Right lobe of liver (tissue), 6 donors: ENCODE results near the gene SLC8A2. TPM values are rescaled to one million over a fixed set of nuclear protein-coding genes. Genes with fewer than 3 reads are reported as not detected.
A peak's percentile ranks its signal among the peaks of the same experiment; 100 is the strongest.

Experiments
- ATAC-seq, 4 donors: fragments of 200-7000 bp; cut with Tn5 transposase; one replicate each; pipeline ENCODE4 v1.9.1; 2020; ENCODE audit warnings: mild to moderate bottlenecking in 4 of 4, moderate library complexity in 4 of 4
- DNase-seq, 3 donors: peaks; one replicate each; pipeline ENCODE4 v3.0.0-alpha.2; 2020
- H3K27ac ChIP-seq, 3 donors: fragments of 200-600 bp; one replicate each; pipeline ENCODE4 v1.8.0; 2022
- H3K27me3 ChIP-seq, 2 donors: fragments of 200-600 bp; one replicate each; pipeline ENCODE4 v1.8.0; 2022
- H3K36me3 ChIP-seq, 4 donors: fragments of 200-600 bp; sonication (generic) in 1 of 4; one replicate each; pipeline versions ENCODE4 v1.5.1 to v1.8.0; 2017 to 2022; ENCODE audit warnings: control low read depth in 1 of 4
- H3K4me1 ChIP-seq, 4 donors: fragments of 200-600 bp; sonication (generic) in 1 of 4; one replicate each; pipeline versions ENCODE4 v1.5.1 to v1.8.0; 2017 to 2022; ENCODE audit warnings: control low read depth in 1 of 4
- H3K4me3 ChIP-seq, 3 donors: fragments of 200-600 bp; one replicate each; pipeline ENCODE4 v1.8.0; 2022
- H3K9me3 ChIP-seq, 4 donors: fragments of 200-600 bp; sonication (generic) in 1 of 4; one replicate each; pipeline versions ENCODE4 v1.5.1 to v1.8.0; 2017 to 2022; ENCODE audit warnings: control low read depth in 1 of 4
- POLR2A ChIP-seq: fragments of 450-650 bp; IDR thresholded peaks from one replicate; pipeline ENCODE4 v1.6.1; 2017; ENCODE audit warnings: antibody characterized with exemption, mild to moderate bottlenecking
- WGBS: methylation state at CpG from one replicate; pipeline ENCODE4 v1.1.6; 2018; ENCODE audit warnings: low coverage, low lambda C conversion rate; ENCODE audit not compliant: insufficient coverage; ENCODE audit errors: missing lambda C conversion rate; 5-methylcytosine and 5-hydroxymethylcytosine counted together
- intact Hi-C, 2 donors: fragments of 100-400 bp; cut with DNase I; formaldehyde crosslinking; loops; one replicate each; pipeline versions ENCODE4 v1.11.2 to v1.14.1; 2022
- total RNA-seq, 6 experiments: library from RNA; depleted of rRNA in 2 of 6; stranded (reverse); fragments of >200 nt in 2 of 6; fragmentation: NEBNext Ultra II Directional in 3 of 6; extraction: Animal tissue kit (Norgen Biotek cat#: 25700) in 3 of 6; gene quantifications; one replicate each; pipeline versions ENCODE4 v1.1.0 to v1.2.4, GENCODE V29; 2016 to 2023
- TF ChIP-seq, protein P1 (sequence below), 4 donors: fragments of 200-600 bp in 3 of 4; fragments of 450-650 bp in 1 of 4; IDR thresholded peaks; one replicate each; pipeline versions ENCODE4 v1.5.1 to v1.8.0; 2016 to 2022; ENCODE audit warnings: antibody characterized with exemption in 4 of 4, mild to moderate bottlenecking in 2 of 4
- donor health status: DM: no; HTN: yes; CAD: no.
- donor health status: DM: no; HTN: no; CAD: no.
- donor health status: DM: no; HTN: no; CAD: no.
- donor health status: DM: no; HTN: yes; CAD: no.
- donor health status: DM: no; HTN: yes; CAD: no.

Gene SLC8A2
- total RNA-seq, 6 experiments from 2014 or later, result 0.13 TPM; not detected in 5

DNA sequence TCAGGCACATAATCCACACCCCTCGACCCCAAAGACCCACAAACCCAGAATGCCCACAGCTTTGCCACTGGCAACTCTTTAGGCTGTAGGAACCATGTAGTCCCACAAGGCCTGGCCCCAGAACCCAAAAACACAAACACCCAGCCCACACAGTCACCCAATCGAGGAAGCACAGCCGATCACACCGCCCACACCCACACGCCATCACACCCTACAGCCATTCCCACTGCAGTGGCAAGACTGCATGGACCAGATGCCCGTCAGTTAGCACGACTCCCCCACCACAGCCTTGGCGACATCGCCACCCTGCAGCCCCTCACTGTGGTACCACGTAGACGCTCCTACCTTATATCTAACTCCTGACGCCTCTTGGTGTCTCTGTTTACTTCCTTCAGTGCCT is 28.4 kb downstream of the SLC8A2 start:
- H3K4me3 ChIP-seq, result no peak overlapping the region
- no peaks in the 10 kb centered on the region for H3K36me3 ChIP-seq
- ATAC-seq (no peak), DNase-seq (peak in 1 of 3 donors; percentile 29)
- peaks cover 0 to 6% (median 0%) of the 10 kb centered on the region in 4 donors for H3K4me1 ChIP-seq
- TF ChIP-seq POLR2A, result no peak
- TF ChIP-seq, protein P1, sequence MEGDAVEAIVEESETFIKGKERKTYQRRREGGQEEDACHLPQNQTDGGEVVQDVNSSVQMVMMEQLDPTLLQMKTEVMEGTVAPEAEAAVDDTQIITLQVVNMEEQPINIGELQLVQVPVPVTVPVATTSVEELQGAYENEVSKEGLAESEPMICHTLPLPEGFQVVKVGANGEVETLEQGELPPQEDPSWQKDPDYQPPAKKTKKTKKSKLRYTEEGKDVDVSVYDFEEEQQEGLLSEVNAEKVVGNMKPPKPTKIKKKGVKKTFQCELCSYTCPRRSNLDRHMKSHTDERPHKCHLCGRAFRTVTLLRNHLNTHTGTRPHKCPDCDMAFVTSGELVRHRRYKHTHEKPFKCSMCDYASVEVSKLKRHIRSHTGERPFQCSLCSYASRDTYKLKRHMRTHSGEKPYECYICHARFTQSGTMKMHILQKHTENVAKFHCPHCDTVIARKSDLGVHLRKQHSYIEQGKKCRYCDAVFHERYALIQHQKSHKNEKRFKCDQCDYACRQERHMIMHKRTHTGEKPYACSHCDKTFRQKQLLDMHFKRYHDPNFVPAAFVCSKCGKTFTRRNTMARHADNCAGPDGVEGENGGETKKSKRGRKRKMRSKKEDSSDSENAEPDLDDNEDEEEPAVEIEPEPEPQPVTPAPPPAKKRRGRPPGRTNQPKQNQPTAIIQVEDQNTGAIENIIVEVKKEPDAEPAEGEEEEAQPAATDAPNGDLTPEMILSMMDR (IDR thresholded peaks at IDR 0.05), result no peak
- H3K27me3 ChIP-seq, result peaks cover 4 to 18% of the 10 kb centered on the region in 2 donors
- intact Hi-C loops, result no loop called here
- no peak overlapping the region for H3K27ac ChIP-seq
- WGBS, result 39% methylated on average over 3 of the region's 12 CpGs
- H3K9me3 ChIP-seq, result no peaks in the 10 kb centered on the region

DNA sequence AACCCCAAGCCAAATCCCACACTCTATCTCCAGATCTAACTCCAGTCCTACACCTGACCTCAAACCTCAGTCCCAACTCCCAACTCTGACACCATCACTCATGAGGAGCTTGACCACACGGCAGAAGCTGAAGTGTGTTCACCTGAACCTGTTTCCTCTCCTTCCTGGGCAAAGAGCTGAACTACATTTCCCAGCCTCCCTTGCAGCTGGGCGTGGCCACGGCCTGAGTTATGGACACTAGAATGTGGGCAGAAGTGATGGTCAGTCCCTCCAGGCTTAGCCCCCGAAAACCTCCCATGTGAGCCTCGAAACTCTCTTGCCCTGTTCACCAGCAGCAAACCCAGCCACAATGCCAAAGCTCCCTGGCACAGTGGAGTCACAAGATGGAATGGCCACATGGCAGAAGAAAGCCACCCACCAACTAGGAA is 32.9 kb downstream of the SLC8A2 start:
- Histone ChIP-seq H3K4me1 (no peaks in the 10 kb centered on the region), H3K27me3 (no peaks in the 10 kb centered on the region), H3K9me3 (no peaks in the 10 kb centered on the region), H3K4me3 (no peak overlapping the region), H3K36me3 (no peaks in the 10 kb centered on the region), H3K27ac (no peak overlapping the region)
- DNase-seq, result no peak
- ATAC-seq, result peak in 2 of 4 donors; percentile 6 to 37
- intact Hi-C loops, result loop anchor here (5.0 to 10.0 kb wide), 2 partner anchors 86 to 258 kb away; no protein-coding TSS in a partner anchor
- TF ChIP-seq POLR2A, result no peak
- TF ChIP-seq, protein P1 (IDR thresholded peaks at IDR 0.05), result no peak
- 18% methylated on average over 5 of the region's 5 CpGs for WGBS

- Histone ChIP-seq H3K9me3 (no peaks in the 10 kb centered on the region), H3K27me3 (no peaks in the 10 kb centered on the region), H3K36me3 (no peaks in the 10 kb centered on the region), H3K27ac (no peak overlapping the region), H3K4me1 (no peaks in the 10 kb centered on the region), H3K4me3 (no peak overlapping the region)
- ATAC-seq, result no peak
- TF ChIP-seq POLR2A, result no peak
- 47% methylated on average over 7 of the region's 12 CpGs for WGBS
- no peak for DNase-seq
- intact Hi-C loops, result loop anchor here (5.0 to 10.0 kb wide), 2 partner anchors 87 to 260 kb away; no protein-coding TSS in a partner anchor
Observed at GRCh38 chr19:47437500-47437899, 34.2 kb downstream of the SLC8A2 start.

DNA sequence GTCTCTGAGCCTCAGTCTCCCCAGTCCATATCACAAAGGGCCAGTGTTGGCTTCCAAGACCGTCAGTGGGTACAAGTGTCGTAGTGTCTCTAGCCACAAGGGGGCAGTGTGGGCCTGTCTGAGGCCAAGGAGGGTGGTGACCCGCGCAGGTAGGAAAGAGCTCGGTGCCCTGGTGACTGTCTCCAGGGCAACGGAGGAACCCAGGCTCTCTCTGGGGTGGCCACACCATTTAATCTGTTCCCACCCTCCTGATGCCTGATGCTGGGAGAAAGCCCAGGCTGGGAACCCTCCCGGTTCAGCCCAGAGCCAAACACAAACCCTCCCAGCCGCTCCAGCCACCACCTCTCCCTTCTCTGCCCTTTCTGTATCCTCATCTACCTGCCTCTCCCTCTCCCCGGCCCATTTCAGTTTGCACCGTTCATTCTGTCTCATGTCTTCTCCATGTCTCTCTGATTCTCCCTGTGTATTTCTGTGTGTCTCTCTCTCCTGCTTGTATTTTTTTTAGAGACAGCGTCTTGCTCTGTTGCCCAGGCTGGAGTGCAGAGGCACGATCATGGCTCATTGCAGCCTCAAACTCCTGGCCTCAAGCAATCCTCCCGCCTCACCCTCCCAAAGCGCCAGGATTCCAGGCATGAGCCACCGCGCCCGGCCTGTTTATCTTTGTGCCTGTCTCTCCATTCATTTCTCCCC is 34.8 kb downstream of the SLC8A2 start:
- H3K4me1 ChIP-seq, result no peaks in the 10 kb centered on the region
- WGBS, result 21% methylated on average over 6 of the region's 17 CpGs
- DNase-seq, result peak; percentile 78 to 85 (median 83)
- no peak overlapping the region for H3K4me3 ChIP-seq
- H3K9me3 ChIP-seq, result no peaks in the 10 kb centered on the region
- intact Hi-C loops, result loop anchor here (5.0 to 10.0 kb wide), 2 partner anchors 88 to 260 kb away; no protein-coding TSS in a partner anchor
- H3K36me3 ChIP-seq, result no peaks in the 10 kb centered on the region
- H3K27me3 ChIP-seq, result no peaks in the 10 kb centered on the region
- H3K27ac ChIP-seq, result no peak overlapping the region
- peak; percentile 94 to 100 (median 98) for ATAC-seq
- TF ChIP-seq POLR2A, result no peak
- TF ChIP-seq, protein P1 (IDR thresholded peaks at IDR 0.05), result peak; percentile 87 to 91 (median 88)

DNA sequence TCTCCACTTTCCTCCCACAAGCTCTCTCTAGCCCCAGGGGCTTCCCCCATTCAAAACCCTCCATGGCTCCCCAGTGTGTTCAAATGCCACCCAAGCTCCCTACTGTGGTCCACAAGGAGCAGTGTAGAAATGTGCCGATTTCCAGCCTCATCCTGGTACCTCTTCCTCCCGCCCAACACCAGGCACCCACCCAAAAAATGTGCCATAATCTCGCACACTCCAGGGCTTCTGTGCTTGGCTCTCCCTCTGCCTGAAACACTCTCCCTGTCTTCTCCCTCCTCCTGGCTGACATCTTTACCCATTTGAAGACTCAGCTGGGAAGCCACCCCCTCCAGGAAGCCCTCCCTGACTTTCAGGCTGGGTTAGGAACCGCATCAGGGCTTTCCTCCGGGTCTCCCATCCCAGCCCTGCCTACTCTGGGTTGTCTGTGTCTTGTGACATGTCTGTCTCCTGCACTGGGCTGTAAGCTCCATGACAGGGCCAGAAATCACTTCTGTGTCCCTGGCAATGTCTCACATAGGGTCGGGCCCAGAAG is 35.7 kb downstream of the SLC8A2 start:
- intact Hi-C loops, result loop anchor here (5.0 to 10.0 kb wide), 2 partner anchors 89 to 261 kb away; no protein-coding TSS in a partner anchor
- Histone ChIP-seq H3K36me3 (no peaks in the 10 kb centered on the region), H3K4me3 (no peak overlapping the region), H3K27ac (no peak overlapping the region), H3K4me1 (no peaks in the 10 kb centered on the region), H3K27me3 (peaks cover 0 to 3% of the 10 kb centered on the region in 2 donors), H3K9me3 (no peaks in the 10 kb centered on the region)
- TF ChIP-seq, protein P1 (IDR thresholded peaks at IDR 0.05), result no peak
- TF ChIP-seq POLR2A, result no peak
- ATAC-seq, result no peak
- no peak for DNase-seq
- WGBS, result 68% methylated on average over 5 of the region's 6 CpGs
